GM12878 (cell line): ENCODE results near the gene MST1R. TPM values are rescaled to one million over a fixed set of nuclear protein-coding genes. Genes with fewer than 3 reads are reported as not detected.

Experiments used
- ATAC-seq: fragments of 200-7000 bp; cut with Tn5 transposase; 3 replicates; pipeline ENCODE4 v1.9.1; 2020; ENCODE audit warnings: mild to moderate bottlenecking, moderate library complexity
- BruUV-seq: library from RNA; stranded (reverse); fragments of 400-500 nt; replicated peaks from 2 replicates; lab custom pipeline; 2021; lab: Mats Ljungman, UMichigan
- CTCF ChIA-PET: fragments of 300-600 bp; sonication (Branson Sonifier 250); formaldehyde crosslinking; extraction: SDS; loops from one replicate; lab custom pipeline; 2021; ENCODE audit warnings: inconsistent platforms; lab: Yijun Ruan, JAX
- POLR2A ChIA-PET: fragments of 350-600 bp; formaldehyde crosslinking; extraction: SDS; loops from one replicate; lab custom pipeline; 2021; ENCODE audit warnings: inconsistent platforms; lab: Charles Lee
- RAD21 ChIA-PET: fragments of 300-600 bp; sonication (Branson Sonifier 250); formaldehyde crosslinking; loops from one replicate; lab custom pipeline; 2023; ENCODE audit warnings: antibody characterized with exemption; ENCODE audit not compliant: unreplicated experiment; lab: Charles Lee
- SMC1A ChIA-PET: fragments of 300-600 bp; sonication (Branson Sonifier 250); formaldehyde crosslinking; loops from one replicate; lab custom pipeline; 2023; ENCODE audit not compliant: unreplicated experiment, uncharacterized antibody; lab: Charles Lee
- DNase-seq: peaks from one replicate; pipeline ENCODE4 v3.0.0-alpha.2; 2011; ENCODE audit warnings: low read depth, low spot score
- FAIRE-seq: peaks from 3 replicates; lab custom pipeline; 2011; peaks lifted over from hg19 to GRCh38; lab: Jason Lieb, UNC
- H2AFZ ChIP-seq: 2 replicates; pipeline ENCODE4 v1.6.0; 2011; ENCODE audit warnings: low read depth, low read length, control low read depth; ENCODE audit not compliant: control insufficient read depth
- H3K27ac ChIP-seq: 2 replicates; pipeline ENCODE4 v1.5.1; 2011; ENCODE audit warnings: control low read depth; ENCODE audit not compliant: control insufficient read depth, insufficient read depth
- H3K27me3 ChIP-seq, 2 experiments: replicated peaks in 1 of 2; 2 replicates each; pipeline versions ENCODE4 v1.6.0 to v1.6.1; 2011; ENCODE audit warnings: low read length in 1 of 2; ENCODE audit not compliant: control insufficient read depth in 2 of 2, insufficient read depth in 2 of 2
- H3K36me3 ChIP-seq, 2 experiments: 2 replicates each; pipeline ENCODE4 v1.5.1; 2011; ENCODE audit warnings: low read length in 1 of 2; ENCODE audit not compliant: control insufficient read depth in 2 of 2, insufficient read depth in 2 of 2
- H3K4me1 ChIP-seq: 2 replicates; pipeline ENCODE4 v1.6.1; 2011; ENCODE audit warnings: mild to moderate bottlenecking, low read length, moderate library complexity, mixed read lengths; ENCODE audit not compliant: control insufficient read depth, insufficient read depth
- H3K4me2 ChIP-seq: 2 replicates; pipeline ENCODE4 v1.6.0; 2011; ENCODE audit warnings: control low read depth; ENCODE audit not compliant: control insufficient read depth, insufficient read depth
- H3K4me3 ChIP-seq: fragments of 200-600 bp; sonication (generic); 2 replicates; pipeline ENCODE4 v1.5.1; 2016
- H3K79me2 ChIP-seq: 2 replicates; pipeline ENCODE4 v1.6.0; 2011; ENCODE audit warnings: low read length; ENCODE audit not compliant: control insufficient read depth, insufficient read depth
- H3K9ac ChIP-seq: 2 replicates; pipeline ENCODE4 v1.8.0; 2011; ENCODE audit warnings: low read length, control low read depth, mixed read lengths; ENCODE audit not compliant: control insufficient read depth, insufficient read depth
- H3K9me3 ChIP-seq: replicated peaks from 3 replicates; pipeline ENCODE4 v1.5.1; 2011; ENCODE audit warnings: mild to moderate bottlenecking, low read length; ENCODE audit not compliant: control insufficient read depth, insufficient read depth
- H4K20me1 ChIP-seq: 2 replicates; pipeline ENCODE4 v1.6.0; 2011; ENCODE audit not compliant: control insufficient read depth, insufficient read depth
- FOXK2 ChIP-seq: fragments of 450-650 bp; IDR thresholded peaks from 2 replicates; pipeline ENCODE4 v1.6.1; 2017; ENCODE audit warnings: mild to moderate bottlenecking, moderate library complexity
- GATAD2B ChIP-seq: fragments of 450-650 bp; conservative IDR thresholded peaks from 2 replicates; pipeline ENCODE4 v1.6.1; 2017; ENCODE audit warnings: low read depth, mild to moderate bottlenecking, moderate library complexity
- RELA ChIP-seq: fragments of 450-650 bp; IDR thresholded peaks from 2 replicates; pipeline ENCODE4 v1.8.0; 2014; ENCODE audit warnings: borderline replicate concordance; ENCODE audit not compliant: partially characterized antibody
- SPI1 ChIP-seq: IDR thresholded peaks from 2 replicates; pipeline ENCODE4 v1.6.1; 2011; ENCODE audit warnings: low read depth, mild to moderate bottlenecking, low read length, moderate library complexity, borderline replicate concordance; ENCODE audit not compliant: insufficient read depth
- ZNF622 ChIP-seq: fragments of 450-650 bp; IDR thresholded peaks from 2 replicates; pipeline ENCODE4 v1.6.1; 2017; ENCODE audit warnings: mild to moderate bottlenecking, inconsistent platforms
- ZZZ3 ChIP-seq: IDR thresholded peaks from 2 replicates; pipeline ENCODE4 v1.6.1; 2011; ENCODE audit warnings: low read depth; ENCODE audit not compliant: control insufficient read depth, insufficient read length
- WGBS: methylation state at CpG from one replicate; pipeline ENCODE4 v1.1.6; 2016; ENCODE audit warnings: low lambda C conversion rate; ENCODE audit not compliant: insufficient replicate concordance, insufficient coverage; ENCODE audit errors: missing lambda C conversion rate; 5-methylcytosine and 5-hydroxymethylcytosine counted together
- in situ Hi-C: fragments of 300-500 bp; cut with MboI; formaldehyde crosslinking; loops from 9 replicates; pipeline ENCODE4 v1.14.3; 2018; ENCODE audit warnings: mixed read lengths
- intact Hi-C: fragments of 100-400 bp; cut with micrococcal nuclease; formaldehyde crosslinking; loops from one replicate; pipeline ENCODE4 v1.14.2; 2022; ENCODE audit not compliant: unreplicated experiment
- polyA plus RNA-seq, 11 experiments: library from polyadenylated mRNA; depleted of rRNA in 4 of 11; unstranded in 6 of 11; stranded (reverse) in 5 of 11; fragments of >200 nt; fragmentation: Nextera tagmentation in 4 of 11; fragmentation: Illumina TruSeq in 1 of 11; extraction: Ambion mirVana in 4 of 11; extraction: Trizol in 1 of 11; gene quantifications; 1 replicate in 1 of 11; 2 replicates in 10 of 11; pipeline versions ENCODE4 v1.2.1 to v1.2.3, GENCODE V29; 2011 to 2016; ENCODE audit warnings: inconsistent platforms in 2 of 11, missing spikeins in 2 of 11, low read depth in 1 of 11
- total RNA-seq, 4 experiments: library from RNA; depleted of rRNA in 3 of 4; stranded (reverse); fragments of >200 nt in 3 of 4; fragmentation: Illumina TruSeq in 1 of 4; extraction: Trizol in 1 of 4; gene quantifications; 2 replicates each; pipeline versions ENCODE4 v1.2.1 to v1.2.3, GENCODE V29; 2013 to 2021
- TF ChIP-seq, protein P1 (sequence below): fragments of 450-650 bp; formaldehyde crosslinking; IDR thresholded peaks from 2 replicates; pipeline ENCODE4 v1.4.0; 2022; ENCODE audit warnings: mild to moderate bottlenecking, moderate library complexity
- TF ChIP-seq, protein P2 (sequence below): fragments of 450-650 bp; IDR thresholded peaks from 2 replicates; pipeline ENCODE4 v1.6.1; 2016; ENCODE audit warnings: mild to moderate bottlenecking
- TF ChIP-seq, protein P3 (sequence below): fragments of 450-650 bp; IDR thresholded peaks from 2 replicates; pipeline ENCODE4 v1.6.1; 2017; ENCODE audit warnings: mild to moderate bottlenecking, moderate library complexity

Gene MST1R
- total and polyA plus RNA-seq, 10 of the 15 experiments (the other 5 are each of a cell fraction or from before 2014, with no cell fraction given) = 0.40 to 5.6 (median 1.2) TPM

GRCh38 chr3:49927798-49928197 lies 24.1 kb upstream of the MST1R start:
- BruUV-seq = no TSS peak
- Histone ChIP-seq H3K27ac (no peak overlapping the region), H2AFZ (no peak overlapping the region), H3K4me3 (no peak overlapping the region), H3K4me2 (no peak overlapping the region), H3K9ac (no peak overlapping the region), H3K79me2 (no peaks in the 10 kb centered on the region), H3K36me3 (no peaks in the 10 kb centered on the region), H3K4me1 (no peaks in the 10 kb centered on the region; the same call in 1 of the 2 replicates), H3K27me3 (no peaks in the 10 kb centered on the region), H3K9me3 (no peaks in the 10 kb centered on the region), H4K20me1 (no peaks in the 10 kb centered on the region)
- DNase-seq (no peak), ATAC-seq (no peak), FAIRE-seq (no peak)
- ChIA-PET POLR2A (interaction anchor here (0.6 to 1.9 kb wide), 3 partner anchors 8 to 22 kb away, joined by 3 to 5 read pairs (median 3); no protein-coding TSS in a partner anchor), SMC1A (interaction anchor here (0.6 to 0.8 kb wide), 2 partner anchors 50 to 103 kb away, joined by 3 read pairs; no protein-coding TSS in a partner anchor), CTCF (interaction anchor here (0.6 to 2.6 kb wide), 7 partner anchors 8 to 140 kb away, joined by 3 to 6 read pairs (median 3); no protein-coding TSS in a partner anchor), RAD21 (interaction anchor here (1.0 kb wide), 2 partner anchors 12 to 88 kb away, joined by 3 read pairs; partner anchors contain the start of gene RBM6)
- in situ Hi-C loops = no loop called here
- WGBS = 97% methylated on average over 5 of the region's 5 CpGs
- intact Hi-C loops = no loop called here
- TF ChIP-seq, protein P1, sequence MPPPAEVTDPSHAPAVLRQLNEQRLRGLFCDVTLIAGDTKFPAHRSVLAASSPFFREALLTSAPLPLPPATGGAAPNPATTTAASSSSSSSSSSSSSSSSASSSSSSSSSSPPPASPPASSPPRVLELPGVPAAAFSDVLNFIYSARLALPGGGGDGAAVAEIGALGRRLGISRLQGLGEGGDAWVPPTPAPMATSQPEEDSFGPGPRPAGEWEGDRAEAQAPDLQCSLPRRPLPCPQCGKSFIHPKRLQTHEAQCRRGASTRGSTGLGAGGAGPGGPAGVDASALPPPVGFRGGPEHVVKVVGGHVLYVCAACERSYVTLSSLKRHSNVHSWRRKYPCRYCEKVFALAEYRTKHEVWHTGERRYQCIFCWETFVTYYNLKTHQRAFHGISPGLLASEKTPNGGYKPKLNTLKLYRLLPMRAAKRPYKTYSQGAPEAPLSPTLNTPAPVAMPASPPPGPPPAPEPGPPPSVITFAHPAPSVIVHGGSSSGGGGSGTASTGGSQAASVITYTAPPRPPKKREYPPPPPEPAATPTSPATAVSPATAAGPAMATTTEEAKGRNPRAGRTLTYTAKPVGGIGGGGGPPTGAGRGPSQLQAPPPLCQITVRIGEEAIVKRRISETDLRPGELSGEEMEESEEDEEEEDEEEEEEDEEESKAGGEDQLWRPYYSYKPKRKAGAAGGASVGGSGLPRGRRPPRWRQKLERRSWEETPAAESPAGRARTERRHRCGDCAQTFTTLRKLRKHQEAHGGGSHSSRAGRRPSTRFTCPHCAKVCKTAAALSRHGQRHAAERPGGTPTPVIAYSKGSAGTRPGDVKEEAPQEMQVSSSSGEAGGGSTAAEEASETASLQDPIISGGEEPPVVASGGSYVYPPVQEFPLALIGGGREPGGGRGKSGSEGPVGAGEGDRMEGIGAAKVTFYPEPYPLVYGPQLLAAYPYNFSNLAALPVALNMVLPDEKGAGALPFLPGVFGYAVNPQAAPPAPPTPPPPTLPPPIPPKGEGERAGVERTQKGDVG (CRISPR knock-in tag) = no peak
- TF ChIP-seq SPI1 = no peak
- no peak for TF ChIP-seq ZNF622
- TF ChIP-seq, protein P2, sequence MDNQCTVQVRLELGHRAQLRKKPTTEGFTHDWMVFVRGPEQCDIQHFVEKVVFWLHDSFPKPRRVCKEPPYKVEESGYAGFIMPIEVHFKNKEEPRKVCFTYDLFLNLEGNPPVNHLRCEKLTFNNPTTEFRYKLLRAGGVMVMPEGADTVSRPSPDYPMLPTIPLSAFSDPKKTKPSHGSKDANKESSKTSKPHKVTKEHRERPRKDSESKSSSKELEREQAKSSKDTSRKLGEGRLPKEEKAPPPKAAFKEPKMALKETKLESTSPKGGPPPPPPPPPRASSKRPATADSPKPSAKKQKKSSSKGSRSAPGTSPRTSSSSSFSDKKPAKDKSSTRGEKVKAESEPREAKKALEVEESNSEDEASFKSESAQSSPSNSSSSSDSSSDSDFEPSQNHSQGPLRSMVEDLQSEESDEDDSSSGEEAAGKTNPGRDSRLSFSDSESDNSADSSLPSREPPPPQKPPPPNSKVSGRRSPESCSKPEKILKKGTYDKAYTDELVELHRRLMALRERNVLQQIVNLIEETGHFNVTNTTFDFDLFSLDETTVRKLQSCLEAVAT = no peak
- no peak for TF ChIP-seq ZZZ3
- TF ChIP-seq, protein P3, sequence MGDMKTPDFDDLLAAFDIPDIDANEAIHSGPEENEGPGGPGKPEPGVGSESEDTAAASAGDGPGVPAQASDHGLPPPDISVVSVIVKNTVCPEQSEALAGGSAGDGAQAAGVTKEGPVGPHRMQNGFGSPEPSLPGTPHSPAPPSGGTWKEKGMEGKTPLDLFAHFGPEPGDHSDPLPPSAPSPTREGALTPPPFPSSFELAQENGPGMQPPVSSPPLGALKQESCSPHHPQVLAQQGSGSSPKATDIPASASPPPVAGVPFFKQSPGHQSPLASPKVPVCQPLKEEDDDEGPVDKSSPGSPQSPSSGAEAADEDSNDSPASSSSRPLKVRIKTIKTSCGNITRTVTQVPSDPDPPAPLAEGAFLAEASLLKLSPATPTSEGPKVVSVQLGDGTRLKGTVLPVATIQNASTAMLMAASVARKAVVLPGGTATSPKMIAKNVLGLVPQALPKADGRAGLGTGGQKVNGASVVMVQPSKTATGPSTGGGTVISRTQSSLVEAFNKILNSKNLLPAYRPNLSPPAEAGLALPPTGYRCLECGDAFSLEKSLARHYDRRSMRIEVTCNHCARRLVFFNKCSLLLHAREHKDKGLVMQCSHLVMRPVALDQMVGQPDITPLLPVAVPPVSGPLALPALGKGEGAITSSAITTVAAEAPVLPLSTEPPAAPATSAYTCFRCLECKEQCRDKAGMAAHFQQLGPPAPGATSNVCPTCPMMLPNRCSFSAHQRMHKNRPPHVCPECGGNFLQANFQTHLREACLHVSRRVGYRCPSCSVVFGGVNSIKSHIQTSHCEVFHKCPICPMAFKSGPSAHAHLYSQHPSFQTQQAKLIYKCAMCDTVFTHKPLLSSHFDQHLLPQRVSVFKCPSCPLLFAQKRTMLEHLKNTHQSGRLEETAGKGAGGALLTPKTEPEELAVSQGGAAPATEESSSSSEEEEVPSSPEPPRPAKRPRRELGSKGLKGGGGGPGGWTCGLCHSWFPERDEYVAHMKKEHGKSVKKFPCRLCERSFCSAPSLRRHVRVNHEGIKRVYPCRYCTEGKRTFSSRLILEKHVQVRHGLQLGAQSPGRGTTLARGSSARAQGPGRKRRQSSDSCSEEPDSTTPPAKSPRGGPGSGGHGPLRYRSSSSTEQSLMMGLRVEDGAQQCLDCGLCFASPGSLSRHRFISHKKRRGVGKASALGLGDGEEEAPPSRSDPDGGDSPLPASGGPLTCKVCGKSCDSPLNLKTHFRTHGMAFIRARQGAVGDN = no peak
- no peak for TF ChIP-seq GATAD2B
- no peak for TF ChIP-seq FOXK2
- no peak for TF ChIP-seq RELA
